ENCODE measurements around the gene TNFRSF11A. TPM values are rescaled to one million over a fixed set of nuclear protein-coding genes. Genes with fewer than 3 reads are reported as not detected.

TNFRSF11A gene
- polyA plus RNA-seq, 1 donor from 2014 or later: not detected

DNA sequence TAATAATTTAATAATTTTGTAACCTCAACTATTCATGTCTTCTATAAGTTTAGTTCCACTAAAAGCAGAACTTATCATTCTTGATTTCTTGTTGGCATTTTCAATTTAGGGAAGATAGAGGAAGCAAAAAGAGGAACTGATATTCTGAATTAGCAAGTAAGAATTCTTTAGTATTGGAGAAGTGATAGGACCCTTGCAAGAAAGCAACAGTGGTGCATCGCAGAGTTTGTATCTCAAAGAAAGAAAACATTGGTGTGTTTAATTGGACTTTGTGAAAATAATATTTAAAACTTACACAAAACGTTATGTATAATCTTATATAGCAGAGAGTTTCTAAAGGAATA lies 36.5 kb upstream of the TNFRSF11A start:
- no peak overlapping the region for H2AFZ ChIP-seq (ENCODE audit: low read depth, low read length)
- H3K27ac ChIP-seq (ENCODE audit: low read length): no peak overlapping the region
- H3F3A ChIP-seq (ENCODE audit: insufficient read depth, low read length, poor library complexity, severe bottlenecking): no peaks in the 10 kb centered on the region
- no peak overlapping the region for H3K4me3 ChIP-seq (ENCODE audit: low read length)
- TF ChIP-seq, protein P1, sequence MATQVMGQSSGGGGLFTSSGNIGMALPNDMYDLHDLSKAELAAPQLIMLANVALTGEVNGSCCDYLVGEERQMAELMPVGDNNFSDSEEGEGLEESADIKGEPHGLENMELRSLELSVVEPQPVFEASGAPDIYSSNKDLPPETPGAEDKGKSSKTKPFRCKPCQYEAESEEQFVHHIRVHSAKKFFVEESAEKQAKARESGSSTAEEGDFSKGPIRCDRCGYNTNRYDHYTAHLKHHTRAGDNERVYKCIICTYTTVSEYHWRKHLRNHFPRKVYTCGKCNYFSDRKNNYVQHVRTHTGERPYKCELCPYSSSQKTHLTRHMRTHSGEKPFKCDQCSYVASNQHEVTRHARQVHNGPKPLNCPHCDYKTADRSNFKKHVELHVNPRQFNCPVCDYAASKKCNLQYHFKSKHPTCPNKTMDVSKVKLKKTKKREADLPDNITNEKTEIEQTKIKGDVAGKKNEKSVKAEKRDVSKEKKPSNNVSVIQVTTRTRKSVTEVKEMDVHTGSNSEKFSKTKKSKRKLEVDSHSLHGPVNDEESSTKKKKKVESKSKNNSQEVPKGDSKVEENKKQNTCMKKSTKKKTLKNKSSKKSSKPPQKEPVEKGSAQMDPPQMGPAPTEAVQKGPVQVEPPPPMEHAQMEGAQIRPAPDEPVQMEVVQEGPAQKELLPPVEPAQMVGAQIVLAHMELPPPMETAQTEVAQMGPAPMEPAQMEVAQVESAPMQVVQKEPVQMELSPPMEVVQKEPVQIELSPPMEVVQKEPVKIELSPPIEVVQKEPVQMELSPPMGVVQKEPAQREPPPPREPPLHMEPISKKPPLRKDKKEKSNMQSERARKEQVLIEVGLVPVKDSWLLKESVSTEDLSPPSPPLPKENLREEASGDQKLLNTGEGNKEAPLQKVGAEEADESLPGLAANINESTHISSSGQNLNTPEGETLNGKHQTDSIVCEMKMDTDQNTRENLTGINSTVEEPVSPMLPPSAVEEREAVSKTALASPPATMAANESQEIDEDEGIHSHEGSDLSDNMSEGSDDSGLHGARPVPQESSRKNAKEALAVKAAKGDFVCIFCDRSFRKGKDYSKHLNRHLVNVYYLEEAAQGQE (IDR thresholded peaks at IDR 0.05; ENCODE audit: borderline replicate concordance): no peak
- no peak for TF ChIP-seq POLR2AphosphoS5 (IDR thresholded peaks at IDR 0.05)
- TF ChIP-seq TAF1 (IDR thresholded peaks at IDR 0.05; ENCODE audit: low read depth): no peak
- TF ChIP-seq SMC3 (conservative IDR thresholded peaks at IDR 0.05; ENCODE audit: poor library complexity): no peak
- no peak for TF ChIP-seq EZH2 (IDR thresholded peaks at IDR 0.05; ENCODE audit: borderline replicate concordance, insufficient read depth, low read length, poor library complexity, severe bottlenecking)
- TF ChIP-seq EP300 (conservative IDR thresholded peaks at IDR 0.05; ENCODE audit: poor library complexity, severe bottlenecking): no peak
- TF ChIP-seq RAD21 (conservative IDR thresholded peaks at IDR 0.05): no peak
- TF ChIP-seq MXI1 (conservative IDR thresholded peaks at IDR 0.05; ENCODE audit: poor library complexity, severe bottlenecking): no peak
- TF ChIP-seq, protein P2, sequence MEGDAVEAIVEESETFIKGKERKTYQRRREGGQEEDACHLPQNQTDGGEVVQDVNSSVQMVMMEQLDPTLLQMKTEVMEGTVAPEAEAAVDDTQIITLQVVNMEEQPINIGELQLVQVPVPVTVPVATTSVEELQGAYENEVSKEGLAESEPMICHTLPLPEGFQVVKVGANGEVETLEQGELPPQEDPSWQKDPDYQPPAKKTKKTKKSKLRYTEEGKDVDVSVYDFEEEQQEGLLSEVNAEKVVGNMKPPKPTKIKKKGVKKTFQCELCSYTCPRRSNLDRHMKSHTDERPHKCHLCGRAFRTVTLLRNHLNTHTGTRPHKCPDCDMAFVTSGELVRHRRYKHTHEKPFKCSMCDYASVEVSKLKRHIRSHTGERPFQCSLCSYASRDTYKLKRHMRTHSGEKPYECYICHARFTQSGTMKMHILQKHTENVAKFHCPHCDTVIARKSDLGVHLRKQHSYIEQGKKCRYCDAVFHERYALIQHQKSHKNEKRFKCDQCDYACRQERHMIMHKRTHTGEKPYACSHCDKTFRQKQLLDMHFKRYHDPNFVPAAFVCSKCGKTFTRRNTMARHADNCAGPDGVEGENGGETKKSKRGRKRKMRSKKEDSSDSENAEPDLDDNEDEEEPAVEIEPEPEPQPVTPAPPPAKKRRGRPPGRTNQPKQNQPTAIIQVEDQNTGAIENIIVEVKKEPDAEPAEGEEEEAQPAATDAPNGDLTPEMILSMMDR (IDR thresholded peaks at IDR 0.05; ENCODE audit: poor library complexity, severe bottlenecking): no peak
- H3K9me3 ChIP-seq (ENCODE audit: low read length): no peaks in the 10 kb centered on the region
- H3K9ac ChIP-seq (ENCODE audit: low read length): no peak overlapping the region
- H3K27me3 ChIP-seq (ENCODE audit: insufficient read depth, low read depth, low read length): no peaks in the 10 kb centered on the region
- no peaks in the 10 kb centered on the region for H3K79me2 ChIP-seq (replicated peaks; ENCODE audit: insufficient read depth, low read length)
- no peaks in the 10 kb centered on the region for H4K20me1 ChIP-seq (ENCODE audit: insufficient read depth)
- H3K36me3 ChIP-seq (ENCODE audit: insufficient read depth, low read length): no peaks in the 10 kb centered on the region
- no peak overlapping the region for H3K4me2 ChIP-seq (ENCODE audit: low read length)
- no peaks in the 10 kb centered on the region for H3K9me2 ChIP-seq (ENCODE audit: insufficient read depth, low read length)

GRCh38 chr18:62289047-62289446 lies 36.1 kb upstream of the TNFRSF11A start:
- H3K36me3 ChIP-seq (ENCODE audit: insufficient read depth, low read length): no peaks in the 10 kb centered on the region
- H3K9me2 ChIP-seq (ENCODE audit: insufficient read depth, low read length): no peaks in the 10 kb centered on the region
- H3K27me3 ChIP-seq (ENCODE audit: insufficient read depth, low read depth, low read length): no peaks in the 10 kb centered on the region
- H3K4me3 ChIP-seq (ENCODE audit: low read length): no peak overlapping the region
- H3K9me3 ChIP-seq (ENCODE audit: low read length): no peaks in the 10 kb centered on the region
- no peak for TF ChIP-seq SMC3 (conservative IDR thresholded peaks at IDR 0.05; ENCODE audit: poor library complexity)
- TF ChIP-seq EZH2 (IDR thresholded peaks at IDR 0.05; ENCODE audit: borderline replicate concordance, insufficient read depth, low read length, poor library complexity, severe bottlenecking): no peak
- no peak for TF ChIP-seq RAD21 (conservative IDR thresholded peaks at IDR 0.05)
- no peak for TF ChIP-seq TAF1 (IDR thresholded peaks at IDR 0.05; ENCODE audit: low read depth)
- TF ChIP-seq, protein P2 (IDR thresholded peaks at IDR 0.05; ENCODE audit: poor library complexity, severe bottlenecking): no peak
- TF ChIP-seq MXI1 (conservative IDR thresholded peaks at IDR 0.05; ENCODE audit: poor library complexity, severe bottlenecking): no peak
- no peak for TF ChIP-seq EP300 (conservative IDR thresholded peaks at IDR 0.05; ENCODE audit: poor library complexity, severe bottlenecking)
- no peak for TF ChIP-seq POLR2AphosphoS5 (IDR thresholded peaks at IDR 0.05)
- TF ChIP-seq, protein P1 (IDR thresholded peaks at IDR 0.05; ENCODE audit: borderline replicate concordance): no peak
- H3K9ac ChIP-seq (ENCODE audit: low read length): no peak overlapping the region
- H3K27ac ChIP-seq (ENCODE audit: low read length): no peak overlapping the region
- H3K4me2 ChIP-seq (ENCODE audit: low read length): no peak overlapping the region
- no peaks in the 10 kb centered on the region for H3F3A ChIP-seq (ENCODE audit: insufficient read depth, low read length, poor library complexity, severe bottlenecking)
- no peaks in the 10 kb centered on the region for H4K20me1 ChIP-seq (ENCODE audit: insufficient read depth)
- H2AFZ ChIP-seq (ENCODE audit: low read depth, low read length): no peak overlapping the region
- no peaks in the 10 kb centered on the region for H3K79me2 ChIP-seq (replicated peaks; ENCODE audit: insufficient read depth, low read length)

Measured in neural cell (in vitro differentiated cells).